ENCODE data around the gene STK39. TPM values are rescaled to one million over a fixed set of nuclear protein-coding genes. Genes with fewer than 3 reads are reported as not detected.
"Not testable (repeated sequence)": the region's sequence is repeated elsewhere in the genome, so short reads cannot be mapped to it uniquely, and the experiment has no call there.

STK39 gene
- total RNA-seq, 1 donor: 2.7 TPM

DNA sequence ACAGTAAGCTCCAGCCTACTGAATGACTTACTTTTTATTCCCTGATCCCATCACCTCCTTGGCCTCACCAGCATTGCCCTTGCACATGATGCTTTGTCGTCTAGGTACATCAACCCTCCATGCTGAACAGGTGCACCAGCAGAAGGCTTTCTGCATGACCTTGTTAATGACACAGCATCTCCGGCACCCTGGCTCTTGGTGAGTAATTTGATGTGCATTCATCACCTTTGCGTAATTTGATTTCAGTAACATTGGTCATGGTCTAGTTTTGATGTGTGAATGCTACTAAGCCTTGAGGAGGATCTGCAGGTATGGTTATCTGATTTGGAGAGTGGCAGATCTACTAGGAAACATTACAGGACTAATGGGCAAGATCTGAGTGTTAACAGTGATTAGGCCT lies 103.6 kb downstream of the STK39 start:
- no peak for DNase-seq (ENCODE audit: low read depth in 2 of 3, low spot score in 2 of 3)

GRCh38 chr2:168140892-168141291 lies 106.5 kb downstream of the STK39 start:
- DNase-seq (ENCODE audit: low read depth in 2 of 3, low spot score in 2 of 3): no peak

- DNase-seq (ENCODE audit: low read depth in 2 of 3, low spot score in 2 of 3): no peak
Measured at GRCh38 chr2:168139852-168140251, 107.5 kb downstream of the STK39 start.

DNA sequence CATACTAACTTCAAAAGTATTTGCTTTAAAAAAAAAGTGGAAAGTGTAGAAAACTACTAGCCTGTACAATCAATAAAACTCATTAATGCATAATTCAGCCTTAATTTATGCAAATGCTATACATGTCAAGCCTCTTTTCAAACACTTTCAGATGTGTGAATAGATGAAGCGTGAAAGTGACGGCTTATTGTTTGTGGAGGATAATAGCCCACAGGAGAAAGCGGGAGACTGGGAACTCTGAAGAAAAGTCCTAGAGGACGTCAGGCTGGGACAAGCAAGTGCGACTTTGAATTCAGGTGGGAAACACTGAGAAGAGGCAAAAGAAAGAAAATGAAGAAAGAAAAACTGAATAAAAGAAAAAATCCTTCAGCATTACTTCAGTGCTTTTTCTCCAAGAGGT lies 108.5 kb downstream of the STK39 start:
- no peak for DNase-seq (ENCODE audit: low read depth in 2 of 3, low spot score in 2 of 3)

DNA sequence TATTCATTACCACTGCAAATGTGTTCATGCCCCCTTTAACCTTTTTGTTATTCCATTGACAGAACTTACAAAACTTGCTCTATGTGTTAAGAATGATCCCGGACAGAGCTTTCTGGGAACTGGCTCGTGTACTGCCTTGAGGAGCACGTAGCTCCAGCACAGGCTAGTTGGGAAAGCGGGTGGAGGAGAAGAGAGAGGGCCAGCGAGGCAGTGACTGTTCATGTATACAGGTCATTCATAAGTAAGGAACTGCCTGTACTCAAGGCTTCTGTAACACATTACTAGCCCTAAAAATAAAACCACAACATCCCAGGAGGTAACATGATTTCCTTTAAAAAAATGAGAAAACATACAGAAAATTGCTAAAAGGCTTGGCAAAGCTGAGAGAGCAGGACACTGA lies 109.0 kb downstream of the STK39 start:
- no peak for DNase-seq (ENCODE audit: low read depth in 2 of 3, low spot score in 2 of 3)

- DNase-seq (ENCODE audit: low read depth in 2 of 3, low spot score in 2 of 3): no peak
Measured at GRCh38 chr2:168137510-168138180, 109.8 kb downstream of the STK39 start.

DNA sequence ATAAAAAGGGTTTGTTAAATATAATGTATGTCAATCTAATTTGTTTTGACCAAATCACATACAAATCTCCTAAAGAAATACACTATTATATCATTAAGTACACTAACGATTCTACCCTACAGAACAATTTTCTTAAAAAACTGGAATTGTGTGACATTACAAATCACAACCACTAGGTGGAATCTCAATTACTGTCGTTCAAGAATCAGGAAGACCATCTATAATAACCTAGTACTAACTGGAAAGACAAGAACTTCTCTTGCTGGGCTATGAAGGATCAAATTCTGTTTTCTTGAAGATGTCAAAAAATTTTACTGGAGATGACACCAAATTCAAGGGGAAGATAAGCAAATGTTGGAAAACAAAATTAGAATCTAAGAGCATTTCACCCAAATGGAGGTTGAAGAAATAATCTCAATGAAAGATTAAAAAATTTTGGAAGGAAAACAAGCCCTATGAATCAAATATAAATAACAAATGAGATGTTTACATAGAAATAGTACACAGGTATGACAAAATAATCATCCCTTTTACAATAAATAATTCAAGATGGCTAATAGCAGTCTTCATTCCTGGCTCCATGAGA lies 110.9 kb downstream of the STK39 start:
- DNase-seq (ENCODE audit: low read depth in 2 of 3, low spot score in 2 of 3): peak in 2 of 3 donors; percentile 34 to 63

DNA sequence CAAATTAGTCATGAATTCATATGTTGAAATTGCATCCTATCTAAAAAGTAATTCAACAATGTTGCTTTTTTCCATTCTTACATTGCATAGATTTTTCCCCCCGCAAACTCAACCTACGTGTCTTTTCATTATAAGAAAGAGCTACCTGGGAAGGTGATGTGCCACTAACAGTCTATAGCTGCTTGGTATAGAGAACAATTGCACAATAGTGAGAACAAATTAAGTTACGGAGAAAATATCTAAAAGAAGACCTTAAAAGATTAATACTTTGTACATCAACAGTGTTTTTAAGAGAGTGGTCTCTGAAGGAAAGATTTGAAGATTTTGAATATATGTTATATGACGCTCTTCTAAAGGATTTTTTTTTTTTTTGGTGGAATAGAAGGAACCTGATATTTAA lies 111.8 kb downstream of the STK39 start:
- DNase-seq (ENCODE audit: low read depth in 2 of 3, low spot score in 2 of 3): no peak

GRCh38 chr2:168135121-168135520 lies 112.3 kb downstream of the STK39 start:
- DNase-seq (ENCODE audit: low read depth in 2 of 3, low spot score in 2 of 3): no peak

DNA sequence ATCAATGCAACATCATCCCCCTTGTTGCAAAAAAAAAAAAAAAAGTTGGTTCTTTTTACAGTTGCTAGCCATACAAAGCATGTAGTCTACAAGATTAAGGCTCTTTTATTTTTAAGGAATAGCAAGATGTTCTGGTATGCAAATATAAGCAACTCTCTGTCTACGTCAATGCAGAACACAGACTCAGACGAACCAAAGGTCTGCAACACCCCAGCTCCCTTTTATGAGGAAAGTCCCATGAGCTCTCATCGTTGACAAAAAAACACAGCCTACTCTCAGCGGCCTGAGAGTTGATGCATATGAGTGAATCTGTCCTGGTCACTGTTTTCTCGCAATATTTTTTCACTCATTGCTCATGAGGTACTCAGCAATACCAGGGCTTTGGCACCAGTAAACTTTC lies 112.9 kb downstream of the STK39 start:
- no peak for DNase-seq (ENCODE audit: low read depth in 2 of 3, low spot score in 2 of 3)

DNA sequence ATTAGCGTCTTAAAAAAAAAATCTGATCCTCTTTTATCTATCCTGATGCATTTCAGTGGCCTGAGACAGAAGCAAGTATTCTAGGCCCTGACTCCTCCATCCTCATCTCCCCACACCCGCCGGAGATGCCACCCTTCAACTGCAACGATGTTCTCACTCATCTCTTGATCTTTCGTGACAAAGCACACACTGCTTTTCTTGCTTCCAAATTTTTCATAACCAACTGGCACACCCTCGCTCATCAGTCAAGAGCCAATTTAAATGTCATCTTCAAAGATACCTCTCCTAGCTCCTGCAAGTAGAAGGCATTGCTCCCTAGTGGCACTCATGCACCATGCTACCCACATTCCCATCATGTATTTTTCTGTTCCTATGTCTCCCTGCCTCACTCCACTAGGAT lies 115.0 kb downstream of the STK39 start:
- no peak for DNase-seq (ENCODE audit: low read depth in 2 of 3, low spot score in 2 of 3)

DNA sequence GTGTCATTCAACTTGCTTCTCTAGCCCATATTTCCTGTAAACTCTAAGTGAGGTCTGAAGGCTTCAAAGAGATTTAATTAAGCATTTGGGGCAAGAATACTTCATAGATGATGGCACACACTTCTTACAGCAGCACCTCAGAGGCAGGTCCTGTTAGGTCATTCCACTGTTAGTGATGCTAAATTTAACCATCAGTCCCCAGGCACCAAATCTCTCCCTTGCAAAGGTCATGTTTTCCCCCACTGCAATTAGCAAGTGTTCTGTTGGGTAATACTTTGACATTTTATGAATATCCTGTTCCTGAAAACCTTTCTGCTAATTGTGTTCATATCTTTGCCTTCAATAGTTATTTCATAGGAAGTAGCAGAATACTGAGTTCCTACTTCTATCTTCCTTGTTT lies 117.0 kb downstream of the STK39 start:
- no peak for DNase-seq (ENCODE audit: low read depth in 2 of 3, low spot score in 2 of 3)

- no peak for DNase-seq (ENCODE audit: low read depth in 2 of 3, low spot score in 2 of 3)
Measured at GRCh38 chr2:168127371-168127770, 120.0 kb downstream of the STK39 start.

DNA sequence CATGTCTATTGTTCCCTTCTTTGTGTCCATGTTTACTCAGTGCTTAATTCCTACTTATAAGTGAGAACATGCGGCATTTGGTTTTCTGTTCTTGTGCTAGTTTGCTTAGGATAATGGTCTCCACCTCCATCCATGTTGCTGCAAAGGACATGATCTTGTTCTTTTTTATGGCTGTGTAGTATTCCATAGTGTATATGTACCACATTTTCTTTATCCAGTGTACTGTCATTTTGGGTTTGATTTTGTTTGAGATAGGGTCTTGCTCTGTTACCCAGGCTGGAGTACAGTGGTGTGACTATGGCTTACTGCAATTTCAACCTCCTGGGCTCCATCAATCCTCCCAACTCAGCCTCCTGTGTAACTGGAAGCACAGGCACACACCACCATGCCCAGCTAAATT lies 125.2 kb downstream of the STK39 start:
- not testable (repeated sequence) for DNase-seq (ENCODE audit: low read depth in 2 of 3, low spot score in 2 of 3)

DNA sequence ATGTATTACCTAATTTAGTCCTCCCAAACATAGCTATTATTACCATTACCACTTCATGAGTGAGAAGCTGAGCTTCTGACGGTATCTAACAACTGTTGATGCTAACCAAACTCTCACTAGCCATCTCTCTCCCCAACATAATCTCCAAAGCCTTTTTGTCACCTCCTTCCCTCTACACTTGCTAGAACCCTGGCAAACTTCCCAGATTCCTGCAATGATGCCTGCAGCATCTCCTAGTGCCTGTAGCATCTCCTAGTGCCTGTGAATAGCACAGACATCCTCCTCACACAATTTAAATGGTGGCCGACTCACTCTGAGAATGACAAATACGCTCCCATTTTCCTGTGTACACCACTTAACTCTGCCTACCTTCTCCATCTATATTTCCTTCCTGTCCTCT lies 126.7 kb downstream of the STK39 start:
- no peak for DNase-seq (ENCODE audit: low read depth in 2 of 3, low spot score in 2 of 3)

DNA sequence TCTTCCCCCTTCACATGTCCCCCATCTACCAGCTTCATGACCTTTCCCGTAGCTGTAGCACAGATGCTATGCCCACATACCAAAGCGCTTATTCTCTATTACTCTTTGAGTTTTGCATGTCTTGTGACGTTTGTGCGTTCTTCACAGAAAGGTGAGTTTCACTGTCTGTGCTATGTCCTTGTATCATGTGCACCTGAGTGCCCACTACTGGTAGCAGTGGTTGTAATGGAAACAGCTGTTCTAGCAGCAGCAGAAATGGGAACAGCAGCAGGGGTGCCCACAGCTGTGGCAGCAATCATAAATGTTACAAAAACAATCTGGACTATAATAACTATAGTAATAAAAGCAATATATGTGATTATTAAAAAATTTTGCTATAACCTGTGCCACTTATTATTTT lies 127.1 kb downstream of the STK39 start:
- DNase-seq (ENCODE audit: low read depth in 2 of 3, low spot score in 2 of 3): no peak

DNA sequence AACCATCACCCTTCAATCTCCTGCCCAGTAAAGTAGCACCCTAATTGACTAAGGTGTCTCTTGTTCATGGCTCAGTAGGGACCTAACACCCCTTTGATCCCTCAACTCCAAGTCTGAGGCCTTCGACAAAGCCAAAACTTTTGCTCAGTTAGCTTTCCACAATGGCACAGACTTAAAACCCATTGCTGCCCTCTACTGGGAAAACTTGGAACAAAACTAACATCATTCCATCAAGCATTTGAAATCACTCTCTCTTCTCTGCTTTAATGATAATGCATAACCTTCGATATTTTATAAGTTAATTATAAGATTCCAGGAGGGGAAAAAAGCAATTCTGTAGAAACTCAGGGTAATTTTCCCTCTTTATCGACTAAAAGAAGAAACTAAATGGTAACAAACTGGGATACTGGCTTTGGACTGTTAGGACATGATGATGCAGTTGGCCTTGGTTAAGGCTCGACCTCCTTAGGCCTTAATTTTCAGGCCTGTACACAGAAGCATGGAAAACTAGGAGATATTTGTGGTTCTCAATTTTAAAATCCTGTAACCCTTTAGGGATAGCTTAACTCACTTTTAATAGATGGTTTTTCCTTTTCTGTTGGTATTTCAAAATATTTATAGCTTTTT lies 127.8 kb downstream of the STK39 start:
- peak in 2 of 3 donors; percentile 50 to 78 for DNase-seq (ENCODE audit: low read depth in 2 of 3, low spot score in 2 of 3)

- peak in 2 of 3 donors; percentile 64 to 86 for DNase-seq (ENCODE audit: low read depth in 2 of 3, low spot score in 2 of 3)
Measured at GRCh38 chr2:168118733-168119514, 128.5 kb downstream of the STK39 start.

GRCh38 chr2:168116448-168116847 lies 130.9 kb downstream of the STK39 start:
- DNase-seq (ENCODE audit: low read depth in 2 of 3, low spot score in 2 of 3): peak in 1 of 3 donors; percentile 5

DNA sequence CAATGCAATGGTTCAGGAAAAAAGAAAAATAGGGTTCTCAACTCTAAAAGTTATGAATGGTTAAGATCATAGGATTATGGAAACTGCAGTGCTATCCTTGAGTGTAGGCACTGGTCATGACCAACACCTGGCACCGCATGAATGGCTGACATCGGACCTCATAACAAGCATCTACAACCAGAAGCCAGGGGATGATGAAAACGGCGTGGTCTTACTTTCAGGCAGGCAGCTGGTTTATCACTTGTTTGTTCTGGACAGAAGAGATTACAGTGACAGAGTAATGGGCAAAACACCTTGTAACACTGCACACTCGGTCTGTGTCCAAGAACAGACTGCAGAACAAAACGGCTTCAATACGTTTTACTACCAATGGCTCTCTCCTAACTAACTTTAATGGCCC lies 132.8 kb downstream of the STK39 start:
- DNase-seq (ENCODE audit: low read depth in 2 of 3, low spot score in 2 of 3): no peak

GRCh38 chr2:168114040-168114439 lies 133.4 kb downstream of the STK39 start:
- no peak for DNase-seq (ENCODE audit: low read depth in 2 of 3, low spot score in 2 of 3)

Measured in hematopoietic multipotent progenitor cell (in vitro differentiated cells).